ENCODE measurements around the gene ATP5F1D. TPM values are rescaled to one million over a fixed set of nuclear protein-coding genes. Genes with fewer than 3 reads are reported as not detected.

ATP5F1D gene
- total RNA-seq, 6 donors from 2014 or later = 56.0 to 187 (median 113) TPM

- peak in 4 of 6 experiments; percentile 38 to 47 (median 40) for TF ChIP-seq CTCF (IDR thresholded peaks at IDR 0.05)
- TF ChIP-seq POLR2A (IDR thresholded peaks at IDR 0.05) = peak in 3 of 4 donors; percentile 72 to 95 (median 80)
- peak in 1 of 4 donors; percentile 16 for TF ChIP-seq EP300 (IDR thresholded peaks at IDR 0.05)
- TF ChIP-seq POLR2AphosphoS5 (IDR thresholded peaks at IDR 0.05) = peak in 1 of 2 donors; percentile 59
- Histone ChIP-seq H3K27me3 (no peaks in the 10 kb centered on the region), H3K4me1 (peaks cover 57 to 65% (median 57%) of the 10 kb centered on the region in 4 donors), H3K9me3 (no peaks in the 10 kb centered on the region), H3K36me3 (peaks cover 37 to 64% (median 53%) of the 10 kb centered on the region in 4 donors), H3K4me3 (peak within 1 kb of the TSS; percentile 60 to 72 (median 69)), H3K27ac (peak within 1 kb of the TSS; percentile 92 to 99 (median 97))
- peak; percentile 95 to 99 for DNase-seq
- 0% methylated on average over 41 of the region's 98 CpGs; no CpG with 5 or more reads in 1 of the 2 donors for WGBS, 2 donors
- ATAC-seq (ENCODE audit: low FRiP score in 2 of 2) = peak; percentile 91 to 94
Measured at GRCh38 chr19:1275260-1275975, 33.9 kb downstream of the ATP5F1D start, which contains the start of gene FAM174C. TSS of gene FAM174C (plus strand) at chr19:1275530. CDS start at chr19:1275550, 20 bp downstream.

- WGBS, 2 donors = 11 to 25% methylated on average over 16 to 39 of the region's 43 CpGs
- H3K27ac ChIP-seq = peak overlapping the region; percentile 92 to 99 (median 97)
- no peak for TF ChIP-seq CTCF (IDR thresholded peaks at IDR 0.05)
- TF ChIP-seq POLR2A (IDR thresholded peaks at IDR 0.05) = no peak
- peak; percentile 16 to 52 for TF ChIP-seq POLR2AphosphoS5 (IDR thresholded peaks at IDR 0.05)
- no peak for TF ChIP-seq EP300 (IDR thresholded peaks at IDR 0.05)
- H3K9me3 ChIP-seq = no peaks in the 10 kb centered on the region
- H3K36me3 ChIP-seq = peaks cover 35 to 57% (median 50%) of the 10 kb centered on the region in 4 donors
- no peaks in the 10 kb centered on the region for H3K27me3 ChIP-seq
- ATAC-seq (ENCODE audit: low FRiP score in 2 of 2) (no peak), DNase-seq (peak in 1 of 2 donors; percentile 44)
- peaks cover 50 to 58% (median 51%) of the 10 kb centered on the region in 4 donors for H3K4me1 ChIP-seq
- peak overlapping the region; percentile 60 to 72 (median 69) for H3K4me3 ChIP-seq
Measured at GRCh38 chr19:1275976-1276627, 34.6 kb downstream of the ATP5F1D start.

- TF ChIP-seq EP300 (IDR thresholded peaks at IDR 0.05) (no peak), CTCF (IDR thresholded peaks at IDR 0.05) (no peak), POLR2A (IDR thresholded peaks at IDR 0.05) (no peak), POLR2AphosphoS5 (IDR thresholded peaks at IDR 0.05) (no peak)
- Histone ChIP-seq H3K27me3 (no peaks in the 10 kb centered on the region), H3K4me1 (peaks cover 45 to 53% (median 45%) of the 10 kb centered on the region in 4 donors), H3K27ac (peak overlapping the region; percentile 92 to 99 (median 97)), H3K36me3 (peaks cover 30 to 52% (median 45%) of the 10 kb centered on the region in 4 donors), H3K4me3 (peak overlapping the region in 3 of 4 donors; percentile 60 to 69 (median 69)), H3K9me3 (no peaks in the 10 kb centered on the region)
- ATAC-seq (ENCODE audit: low FRiP score in 2 of 2) = no peak
- peak in 1 of 2 donors; percentile 59 for DNase-seq
- WGBS, 2 donors = 59 to 90% methylated on average over 10 of the region's 10 CpGs
Measured at GRCh38 chr19:1276628-1277022, 35.1 kb downstream of the ATP5F1D start.

- Histone ChIP-seq H3K9me3 (no peaks in the 10 kb centered on the region), H3K36me3 (peaks cover 30 to 48% (median 41%) of the 10 kb centered on the region in 4 donors), H3K4me3 (no peak overlapping the region), H3K27ac (no peak overlapping the region), H3K4me1 (peaks cover 41 to 49% (median 41%) of the 10 kb centered on the region in 4 donors), H3K27me3 (no peaks in the 10 kb centered on the region)
- TF ChIP-seq POLR2AphosphoS5 (IDR thresholded peaks at IDR 0.05) (no peak), CTCF (IDR thresholded peaks at IDR 0.05) (no peak), EP300 (IDR thresholded peaks at IDR 0.05) (no peak), POLR2A (IDR thresholded peaks at IDR 0.05) (no peak)
- ATAC-seq (ENCODE audit: low FRiP score in 2 of 2) = no peak
- DNase-seq = peak in 1 of 2 donors; percentile 53
- 92 to 94% methylated on average over 15 of the region's 15 CpGs for WGBS, 2 donors
Measured at GRCh38 chr19:1277061-1277460, 35.5 kb downstream of the ATP5F1D start.

Data from upper lobe of left lung (tissue), 6 donors.